Measurements from ENCODE around the gene ENOX1. TPM values are rescaled to one million over a fixed set of nuclear protein-coding genes. Genes with fewer than 3 reads are reported as not detected.

The ENOX1 gene
- total and polyA plus RNA-seq, 2 of the 8 experiments (the other 6 are each of a cell fraction or from before 2014, with no cell fraction given) = 0.23 to 0.37 TPM

DNA sequence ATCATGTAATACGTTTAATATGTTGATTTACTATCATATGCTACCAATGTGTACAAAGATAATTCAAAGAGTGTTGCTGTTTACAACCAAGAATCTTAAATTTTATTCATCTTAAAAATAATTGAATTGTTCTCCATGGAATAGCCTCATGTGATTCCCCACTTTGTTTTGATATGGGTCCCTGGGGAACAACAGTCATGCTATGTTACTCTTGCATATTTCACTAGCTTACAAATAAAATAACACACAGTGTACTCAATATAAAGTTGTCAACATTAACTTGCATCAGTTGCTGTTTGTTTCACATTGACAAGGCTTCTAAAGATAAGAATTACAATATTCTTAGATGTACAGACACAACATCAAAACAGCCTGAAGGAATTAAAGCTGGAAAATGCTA is 2.3 kb downstream of the ENOX1 start:
- Histone ChIP-seq H2BK120ac (replicated peaks; ENCODE audit: low read depth, low read length) (no peak overlapping the region), H2BK20ac (ENCODE audit: low read length) (no peak overlapping the region), H3K23me2 (ENCODE audit: low read depth, low read length) (peaks cover 17% of the 10 kb centered on the region; the same call in 1 of the 2 replicates), H4K8ac (ENCODE audit: extremely low read depth, insufficient read depth, low read length) (no peak overlapping the region), H2BK12ac (ENCODE audit: low read depth, low read length) (no peak overlapping the region), H3K23ac (ENCODE audit: insufficient read length) (no peak overlapping the region), H3K4me3 (ENCODE audit: extremely low read depth in 1 of 4, insufficient read depth in 2 of 4, low read depth in 3 of 4, low read length in 4 of 4) (no peak overlapping the region), H3K79me1 (ENCODE audit: low read depth, low read length) (no peaks in the 10 kb centered on the region), H3K79me2 (ENCODE audit: control insufficient read depth in 1 of 2, insufficient read depth in 2 of 2, low read length in 2 of 2) (no peaks in the 10 kb centered on the region), H4K5ac (ENCODE audit: insufficient read length, low read depth, low read length) (no peak overlapping the region), H3K56ac (replicated peaks; ENCODE audit: insufficient read length, low read depth, low read length) (no peak overlapping the region), H3K36me3 (ENCODE audit: control insufficient read depth in 2 of 4, insufficient read depth in 4 of 4, low read length in 3 of 4) (no peaks in the 10 kb centered on the region), H3K4me2 (ENCODE audit: insufficient read depth in 1 of 2, low read depth in 2 of 2, low read length in 2 of 2) (no peak overlapping the region; a peak in 1 of 4 replicates), H3K27ac (ENCODE audit: low read depth, low read length) (no peak overlapping the region), H4K20me1 (replicated peaks in 1 of 2; ENCODE audit: control insufficient read depth in 1 of 2, insufficient read depth in 2 of 2, low read length in 2 of 2) (peaks cover 0 to 6% of the 10 kb centered on the region in 2 experiments), H2AK5ac (ENCODE audit: low read depth, low read length) (no peak overlapping the region), H3K14ac (ENCODE audit: insufficient read length) (no peak overlapping the region), H4K91ac (replicated peaks; ENCODE audit: insufficient read length, low read length) (no peak overlapping the region), H2BK15ac (ENCODE audit: low read length) (no peak overlapping the region), H3K4me1 (replicated peaks in 1 of 4; ENCODE audit: control insufficient read depth in 3 of 4, insufficient read depth in 4 of 4, low read length in 3 of 4) (peaks cover 3 to 6% (median 5%) of the 10 kb centered on the region in 4 experiments; a peak in 5 of 7 replicates), H3K9me3 (ENCODE audit: insufficient read depth in 2 of 2, low read depth in 1 of 2, low read length in 1 of 2) (no peaks in the 10 kb centered on the region), H3K9ac (replicated peaks in 1 of 4; ENCODE audit: extremely low read depth in 1 of 4, low read depth in 3 of 4, low read length in 3 of 4) (no peak overlapping the region), H3K18ac (ENCODE audit: extremely low read depth, low read length) (no peak overlapping the region), H2AFZ (ENCODE audit: low read length) (no peak overlapping the region), H3K27me3 (replicated peaks in 1 of 4; ENCODE audit: control insufficient read depth in 3 of 4, extremely low read depth in 1 of 4, insufficient read depth in 3 of 4, low read length in 3 of 4) (peaks cover 9 to 83% (median 56%) of the 10 kb centered on the region in 4 experiments), H3K4ac (replicated peaks; ENCODE audit: insufficient read length, low read depth, low read length) (no peak overlapping the region), H2BK5ac (ENCODE audit: low read depth, low read length) (no peak overlapping the region)
- CTCF ChIA-PET (ENCODE audit: partially characterized antibody) = no interaction called here
- POLR2A ChIA-PET (ENCODE audit: partially characterized antibody) = no interaction called here
- WGBS, 2 experiments (ENCODE audit: extremely low coverage in 1 of 2, insufficient coverage in 1 of 2, insufficient read length in 1 of 2, insufficient replicate concordance in 2 of 2, low coverage in 1 of 2, low lambda C conversion rate in 2 of 2, missing lambda C conversion rate in 1 of 2) = 79% methylated on average over 1 of the region's 1 CpG; no CpG with 5 or more reads in 1 of the 2 experiments
- DNase-seq (ENCODE audit: low read depth in 1 of 2, low spot score in 2 of 2) (no peak), FAIRE-seq (no peak)
- no peak for TF ChIP-seq JUND (IDR thresholded peaks at IDR 0.05; ENCODE audit: low read length)

Measured in H1 (cell line).